HepG2 (cell line): ENCODE results near the gene SLC25A19. TPM values are rescaled to one million over a fixed set of nuclear protein-coding genes. Genes with fewer than 3 reads are reported as not detected.

ENCODE experiments used
- ASH2L ChIP-seq: fragments of 300-600, 200-600 bp; sonication (generic); IDR thresholded peaks from 2 replicates; pipeline ENCODE4 v1.7.0; 2017; ENCODE audit warnings: low read depth, mild to moderate bottlenecking, moderate library complexity, mixed read lengths, low read length; ENCODE audit not compliant: insufficient read length
- DNMT1 ChIP-seq: sonication (generic); formaldehyde crosslinking; IDR thresholded peaks from 2 replicates; pipeline ENCODE4 v1.5.1; 2020; ENCODE audit warnings: mild to moderate bottlenecking, missing genetic modification reagents
- GABPA ChIP-seq, 2 experiments: IDR thresholded peaks; 2 replicates each; pipeline ENCODE4 v1.6.1; 2011 to 2016; ENCODE audit warnings: low read depth in 2 of 2, low read length in 1 of 2, missing biosample characterization in 1 of 2, missing genetic modification characterization in 1 of 2
- KLF9 ChIP-seq: IDR thresholded peaks from 2 replicates; pipeline ENCODE4 v1.6.1; 2016; ENCODE audit warnings: low read depth
- PRDM10 ChIP-seq: sonication (generic); formaldehyde crosslinking; IDR thresholded peaks from 2 replicates; pipeline ENCODE4 v1.4.0; 2020; ENCODE audit warnings: low read depth, missing genetic modification reagents
- RFX3 ChIP-seq: IDR thresholded peaks from 2 replicates; pipeline ENCODE4 v1.6.1; 2016; ENCODE audit warnings: missing biosample characterization, missing genetic modification reagents
- RFX5 ChIP-seq: IDR thresholded peaks from 2 replicates; pipeline ENCODE4 v1.6.1; 2011; ENCODE audit warnings: low read depth, low read length, improper control_type of control experiment
- ZFAT ChIP-seq: sonication (generic); formaldehyde crosslinking; conservative IDR thresholded peaks from 2 replicates; pipeline ENCODE4 v1.8.1; 2023; ENCODE audit warnings: missing genetic modification reagents, inconsistent platforms
- ZNF296 ChIP-seq: sonication (generic); formaldehyde crosslinking; conservative IDR thresholded peaks from 2 replicates; pipeline ENCODE4 v1.5.0; 2020; ENCODE audit warnings: mild to moderate bottlenecking, missing genetic modification reagents
- ZNF512B ChIP-seq: sonication (generic); formaldehyde crosslinking; IDR thresholded peaks from 2 replicates; pipeline ENCODE4 v1.5.1; 2020; ENCODE audit warnings: missing genetic modification reagents, mild to moderate bottlenecking, borderline replicate concordance
- ZNF567 ChIP-seq: sonication (generic); formaldehyde crosslinking; IDR thresholded peaks from 2 replicates; pipeline ENCODE4 v1.8.1; 2023; ENCODE audit warnings: mild to moderate bottlenecking, missing genetic modification reagents, borderline replicate concordance
- ZNF7 ChIP-seq: IDR thresholded peaks from 2 replicates; pipeline ENCODE4 v1.6.1; 2016; ENCODE audit warnings: missing biosample characterization, missing genetic modification reagents
- ZNF816 ChIP-seq: sonication (generic); formaldehyde crosslinking; IDR thresholded peaks from 2 replicates; pipeline ENCODE4 v1.8.0; 2022; ENCODE audit warnings: missing genetic modification reagents, mild to moderate bottlenecking, borderline replicate concordance
- polyA plus RNA-seq, 8 experiments: library from polyadenylated mRNA; depleted of rRNA in 3 of 8; stranded (reverse) in 7 of 8; unstranded in 1 of 8; fragments of >200 nt; fragmentation: Illumina TruSeq in 4 of 8; extraction: Trizol in 4 of 8; gene quantifications; 2 replicates each; pipeline versions ENCODE4 v1.2.1 to v1.2.3, GENCODE V29; 2011 to 2016; ENCODE audit warnings: low read depth in 4 of 8, missing spikeins in 1 of 8, mixed read lengths in 1 of 8; ENCODE audit not compliant: insufficient read depth in 1 of 8
- total RNA-seq, 5 experiments: library from RNA; depleted of rRNA; stranded (reverse); fragments of >200 nt; fragmentation: Illumina TruSeq; extraction: Trizol; gene quantifications; 2 replicates each; pipeline ENCODE4 v1.2.3, GENCODE V29; 2016; ENCODE audit warnings: low read depth in 1 of 5
- TF ChIP-seq, protein P1 (sequence below): sonication (generic); formaldehyde crosslinking; IDR thresholded peaks from 2 replicates; pipeline ENCODE4 v1.8.0; 2022; ENCODE audit warnings: mild to moderate bottlenecking, missing genetic modification reagents, borderline replicate concordance

The SLC25A19 gene
- total and polyA plus RNA-seq, 2 of the 13 experiments (the other 11 are each of a cell fraction or from before 2014, with no cell fraction given): 24.4 to 41.4 TPM

DNA sequence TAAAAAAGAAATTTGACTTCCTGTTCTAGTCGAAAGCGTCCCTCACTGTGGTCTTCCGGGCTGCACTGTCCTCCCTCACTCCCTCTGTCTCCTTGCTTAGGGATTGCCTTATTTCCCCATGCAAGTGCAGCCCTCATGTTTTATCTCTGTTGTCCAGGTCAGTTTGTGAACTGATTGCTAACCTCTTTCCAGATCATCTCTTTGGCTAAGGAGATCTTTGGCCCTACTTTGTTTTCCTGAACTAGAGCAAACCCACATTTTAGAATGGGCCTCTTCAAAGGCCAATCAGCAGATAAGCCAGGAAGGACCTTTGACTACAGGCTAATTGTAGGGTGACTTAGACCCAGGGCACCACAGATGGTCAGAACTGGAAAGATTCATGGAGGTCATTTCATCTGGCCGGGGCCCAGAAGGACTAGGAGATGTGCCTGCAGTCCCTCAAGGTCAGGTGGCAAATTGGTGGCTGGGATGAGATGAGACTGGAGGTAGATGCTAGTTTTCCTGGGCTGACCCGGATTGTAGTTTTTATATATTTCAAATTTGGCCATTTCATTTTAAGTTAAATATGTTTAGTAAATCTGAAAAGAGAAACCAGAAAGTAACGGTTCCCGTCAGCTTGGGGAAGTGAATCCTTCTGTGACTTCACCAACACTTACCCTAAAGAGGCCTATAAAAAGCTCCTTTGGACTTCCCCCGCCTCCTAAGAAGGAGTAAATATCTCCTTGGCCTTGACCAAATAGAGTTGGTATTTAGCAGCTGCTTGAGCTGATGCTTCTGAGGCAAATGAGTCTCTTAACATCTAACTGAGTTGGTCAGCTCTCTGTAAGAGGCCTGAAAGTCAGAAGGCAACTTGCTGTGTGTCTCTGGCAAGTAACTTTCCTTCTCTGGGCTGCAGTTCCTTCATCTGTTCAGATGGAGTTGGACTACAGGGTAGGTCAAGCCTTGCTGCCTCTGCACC lies 6.2 kb upstream of the SLC25A19 start (continued):
- TF ChIP-seq, protein P1, sequence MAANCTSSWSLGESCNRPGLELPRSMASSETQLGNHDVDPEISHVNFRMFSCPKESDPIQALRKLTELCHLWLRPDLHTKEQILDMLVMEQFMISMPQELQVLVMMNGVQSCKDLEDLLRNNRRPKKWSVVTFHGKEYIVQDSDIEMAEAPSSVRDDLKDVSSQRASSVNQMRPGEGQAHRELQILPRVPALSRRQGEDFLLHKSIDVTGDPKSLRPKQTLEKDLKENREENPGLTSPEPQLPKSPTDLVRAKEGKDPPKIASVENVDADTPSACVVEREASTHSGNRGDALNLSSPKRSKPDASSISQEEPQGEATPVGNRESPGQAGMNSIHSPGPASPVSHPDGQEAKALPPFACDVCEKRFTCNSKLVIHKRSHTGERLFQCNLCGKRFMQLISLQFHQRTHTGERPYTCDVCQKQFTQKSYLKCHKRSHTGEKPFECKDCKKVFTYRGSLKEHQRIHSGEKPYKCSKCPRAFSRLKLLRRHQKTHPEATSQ (CRISPR knock-in tag): peak; percentile 29; the same call in 1 of the 2 replicates
- no peak for TF ChIP-seq RFX3 (CRISPR knock-in tag)
- no peak for TF ChIP-seq GABPA (IDR thresholded peaks at IDR 0.05; ENCODE audit: low read depth, low read length)
- peak; percentile 55 for TF ChIP-seq GABPA (CRISPR knock-in tag; IDR thresholded peaks at IDR 0.05; ENCODE audit: low read depth)
- TF ChIP-seq PRDM10 (CRISPR knock-in tag): peak; percentile 74
- TF ChIP-seq ZFAT (CRISPR knock-in tag): no peak
- 0 out of 2 replicates have a peak, but pooled peaks have one; percentile 27 for TF ChIP-seq ZNF567
- peak; percentile 20; the same call in 1 of the 2 replicates for TF ChIP-seq ZNF512B (CRISPR knock-in tag)
- peak; percentile 77; the same call in 1 of the 2 replicates for TF ChIP-seq ZNF296 (CRISPR knock-in tag)
- TF ChIP-seq ASH2L: peak; percentile 72
- peak; percentile 94 for TF ChIP-seq ZNF7 (CRISPR knock-in tag)
- TF ChIP-seq ZNF816 (CRISPR knock-in tag): peak; percentile 75; the same call in 1 of the 2 replicates
- peak; percentile 59; the same call in 1 of the 2 replicates for TF ChIP-seq KLF9 (CRISPR knock-in tag)
- TF ChIP-seq RFX5: no peak
- no peak for TF ChIP-seq DNMT1 (CRISPR knock-in tag)
